SKM-1 (cell line): ENCODE data around the gene FER1L5.

Experiments
- DNase-seq: peaks from one replicate; lab custom pipeline; 2025; ENCODE audit not compliant: unreplicated experiment; lab: John Stamatoyannopoulos, UW

The FER1L5 gene

DNA sequence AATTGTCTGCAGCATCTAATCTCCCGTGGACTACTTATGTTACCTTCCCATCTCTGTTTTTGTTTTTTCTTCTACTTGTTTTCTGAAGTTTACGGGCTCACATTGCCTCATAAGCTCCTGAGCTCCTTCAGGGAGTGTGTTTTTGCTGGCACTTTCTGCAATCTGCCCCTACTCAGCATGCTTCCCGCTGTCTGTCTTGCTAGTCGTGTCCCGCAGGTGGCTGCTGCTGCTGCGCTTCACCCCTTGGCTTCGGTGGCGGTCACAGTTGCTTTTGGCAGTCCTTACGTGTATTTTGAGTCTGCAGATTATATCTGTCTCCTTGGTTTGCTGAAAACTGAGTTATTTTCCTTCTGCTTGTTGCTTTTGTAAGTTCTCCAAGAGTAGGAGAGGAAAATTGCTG is 37.3 kb downstream of the FER1L5 start:
- DNase-seq, result no peak

DNA sequence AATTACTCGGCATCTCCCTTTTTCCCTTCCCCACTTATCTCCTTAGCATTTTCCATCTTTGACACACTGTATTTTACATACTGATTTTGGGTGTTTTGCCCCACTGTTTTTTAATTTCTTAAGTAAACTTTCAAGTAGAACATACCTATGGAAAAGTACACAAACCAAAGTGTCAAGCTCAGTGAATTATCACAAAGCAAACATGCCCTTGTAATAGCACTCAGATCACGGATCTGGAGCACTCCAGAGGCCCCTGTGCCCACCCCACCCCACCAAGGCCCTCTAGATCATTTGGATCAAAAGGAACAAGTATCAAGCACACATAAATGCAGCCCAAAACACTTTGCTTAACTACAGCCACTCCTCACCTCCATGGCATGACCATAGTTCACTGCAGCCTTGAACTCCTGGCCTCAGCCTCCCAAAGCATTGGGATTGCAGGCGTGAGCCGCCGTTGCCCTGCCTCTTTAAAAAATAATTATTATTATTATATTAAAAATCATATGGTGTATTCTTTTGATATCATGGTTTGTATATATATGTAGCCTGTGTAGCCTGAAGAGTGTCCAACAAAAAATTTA is 38.1 kb downstream of the FER1L5 start:
- DNase-seq, result no peak

DNA sequence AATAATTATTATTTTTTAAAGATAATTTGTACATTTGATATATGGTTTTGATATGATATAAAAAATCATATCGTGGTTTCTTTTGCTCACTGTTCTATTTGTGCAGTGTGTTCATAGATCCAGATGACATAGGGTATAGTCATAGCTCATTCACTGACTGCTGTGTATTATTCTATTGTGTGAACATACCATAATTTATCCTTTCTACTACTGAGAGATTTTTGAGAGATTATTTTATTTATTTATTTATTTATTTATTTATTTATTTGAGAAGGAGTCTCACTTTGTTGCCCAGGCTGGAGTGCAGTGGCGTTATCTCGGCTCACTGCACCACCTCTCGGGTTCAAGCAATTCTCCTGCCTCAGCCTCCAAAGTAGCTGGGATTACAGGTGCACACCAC is 39.0 kb downstream of the FER1L5 start:
- DNase-seq, result no peak

DNA sequence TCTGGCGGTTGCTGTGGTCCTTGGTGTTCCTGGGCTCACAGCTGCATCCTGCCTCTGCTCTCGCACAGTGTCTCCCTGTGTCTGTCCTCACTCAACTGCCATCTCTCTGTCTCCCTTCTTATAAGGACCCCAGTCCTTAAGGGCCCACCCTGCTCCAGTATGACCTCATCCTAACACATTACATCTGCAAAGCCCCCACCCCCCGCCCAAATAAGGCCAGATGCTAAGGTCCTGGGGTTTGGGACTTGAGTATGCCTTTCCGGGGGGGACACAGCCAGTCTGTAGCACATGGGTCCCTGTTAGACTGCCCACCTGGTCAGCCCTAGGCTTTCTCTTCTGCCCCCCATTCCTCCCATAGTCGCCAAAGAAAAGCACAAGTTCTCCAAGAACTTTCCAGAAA is 40.7 kb downstream of the FER1L5 start:
- DNase-seq, result no peak

DNA sequence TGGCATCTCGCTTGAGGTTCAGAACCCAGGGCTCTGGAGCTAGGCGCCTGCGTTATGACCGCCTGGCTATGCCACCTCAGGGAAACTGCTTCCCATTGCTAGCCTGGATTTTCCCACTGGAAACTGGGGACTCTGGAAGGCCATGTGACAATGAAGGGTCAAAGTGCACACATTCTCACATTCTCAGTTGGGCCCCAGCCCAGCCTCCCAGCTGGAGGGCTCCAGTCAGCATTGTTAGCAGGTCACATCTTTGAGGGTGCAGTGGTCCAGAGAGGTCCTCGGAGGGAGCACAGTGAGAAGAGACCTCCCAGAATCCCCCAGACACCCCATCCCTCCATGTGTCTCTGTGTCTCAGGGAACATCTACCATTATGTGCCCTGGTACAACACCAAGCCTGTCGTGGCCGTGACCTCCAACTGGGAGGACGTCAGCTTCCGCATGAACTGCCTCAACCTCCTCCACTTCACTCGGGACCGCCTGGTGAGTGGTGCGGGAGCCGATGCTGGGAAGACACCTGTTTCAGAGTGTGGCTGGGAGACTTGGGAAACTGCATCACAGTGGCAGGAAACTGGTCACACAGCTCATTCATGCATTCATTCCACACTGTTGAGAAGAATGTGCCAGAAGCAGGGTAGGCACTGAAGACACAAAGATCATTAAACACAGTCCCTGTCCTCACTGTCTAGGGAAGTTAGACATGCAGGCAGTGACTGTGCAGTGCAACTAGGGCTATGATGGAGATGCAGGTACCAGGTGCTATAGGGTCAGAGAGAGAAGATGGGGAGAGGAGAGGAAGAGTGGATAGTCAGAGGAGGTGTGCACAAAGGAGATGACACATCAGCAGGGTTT is 41.6 kb downstream of the FER1L5 start:
- DNase-seq, result no peak

DNA sequence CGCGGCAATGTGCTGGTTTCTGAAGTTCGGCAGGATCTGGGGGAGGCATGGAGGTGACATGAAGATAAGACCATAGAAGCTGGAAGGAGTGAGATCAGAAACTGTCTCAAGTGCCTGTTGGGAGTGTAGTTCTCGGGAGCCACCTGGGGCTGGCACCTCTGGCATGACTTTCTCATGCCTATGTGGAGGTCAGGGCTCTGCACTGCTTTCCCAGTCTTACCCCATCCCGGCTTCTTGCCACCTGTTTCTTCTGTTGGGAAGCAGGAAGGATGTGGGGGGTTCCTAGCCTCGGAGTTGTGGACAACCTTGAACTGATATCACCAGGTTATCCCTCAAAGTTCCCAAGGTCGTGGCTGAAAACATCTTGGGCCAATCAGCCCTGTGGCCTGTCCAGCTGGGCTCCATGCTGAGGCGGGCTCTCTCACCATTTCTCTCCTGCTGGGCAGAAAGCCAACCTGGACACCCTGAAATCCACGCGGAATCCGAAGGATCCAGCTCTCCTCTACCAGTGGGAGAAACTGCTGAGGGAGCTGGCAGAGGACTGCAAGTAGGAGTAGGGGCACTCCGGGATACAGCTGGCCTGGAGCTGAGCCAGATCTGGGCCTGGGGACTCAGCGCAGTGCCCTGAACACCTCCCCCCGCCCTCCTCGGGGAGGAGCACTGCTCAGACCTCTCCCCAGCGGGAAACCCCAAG is 42.5 kb downstream of the FER1L5 start:
- no peak for DNase-seq

DNA sequence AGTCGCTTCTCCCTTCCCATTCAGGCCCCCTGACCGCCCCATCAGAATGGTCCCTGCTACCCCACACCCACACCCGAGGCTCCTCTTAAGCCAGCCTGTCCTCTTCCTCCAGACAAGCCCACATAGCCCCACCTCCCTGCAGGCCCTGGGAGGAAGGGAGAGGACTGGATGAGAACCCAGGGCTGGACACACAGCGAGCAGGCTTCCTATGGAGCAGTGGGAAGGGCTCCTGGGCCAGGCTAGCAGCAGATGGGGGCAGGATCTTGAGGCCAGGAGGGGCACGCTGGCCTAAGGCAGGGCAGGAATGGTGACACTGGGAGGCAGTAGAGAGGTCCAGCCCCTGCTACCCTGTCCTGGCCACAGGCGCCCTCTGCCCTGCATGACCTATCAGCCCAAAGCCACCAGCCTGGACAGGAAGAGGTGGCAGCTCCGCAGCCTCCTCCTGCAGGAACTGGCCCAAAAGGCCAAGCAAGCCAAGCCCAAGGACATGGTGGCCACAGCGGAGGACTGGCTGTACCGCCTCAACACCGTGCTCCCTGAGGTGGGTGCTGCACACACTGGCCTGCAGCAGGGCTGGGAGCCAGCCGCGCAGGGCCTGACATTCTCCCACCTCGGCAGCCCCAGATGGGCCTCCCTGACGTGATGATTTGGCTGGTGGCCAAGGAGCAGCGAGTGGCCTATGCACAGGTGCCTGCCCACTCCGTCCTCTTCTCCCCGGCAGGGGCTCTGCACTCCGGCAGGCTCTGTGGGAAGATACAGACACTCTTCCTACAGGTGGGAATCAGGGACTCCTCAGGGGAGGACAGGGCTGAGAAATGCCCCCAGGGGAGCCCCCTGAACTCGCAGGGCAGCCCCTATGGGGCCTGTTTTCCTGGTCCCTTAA is 43.3 kb downstream of the FER1L5 start:
- no peak for DNase-seq

DNA sequence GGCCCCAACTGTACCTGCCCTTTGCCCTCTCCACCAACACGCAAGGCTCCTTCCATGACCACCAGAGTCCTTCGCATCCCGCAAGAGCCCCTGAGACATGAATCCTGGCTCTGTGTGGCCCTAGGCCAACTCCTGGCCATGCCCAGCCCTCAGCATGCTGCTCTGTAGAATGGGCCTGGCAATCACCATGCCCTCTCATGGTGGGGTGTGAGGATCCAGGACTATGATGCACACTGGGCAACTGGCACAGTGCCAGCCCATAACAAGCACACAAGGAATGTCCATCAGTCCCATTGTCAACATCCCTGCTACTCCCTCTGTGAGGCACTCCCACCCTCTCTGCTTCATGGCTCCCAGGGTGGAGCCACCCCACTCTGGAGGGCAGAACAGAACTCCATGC is 44.7 kb downstream of the FER1L5 start:
- no peak for DNase-seq

DNA sequence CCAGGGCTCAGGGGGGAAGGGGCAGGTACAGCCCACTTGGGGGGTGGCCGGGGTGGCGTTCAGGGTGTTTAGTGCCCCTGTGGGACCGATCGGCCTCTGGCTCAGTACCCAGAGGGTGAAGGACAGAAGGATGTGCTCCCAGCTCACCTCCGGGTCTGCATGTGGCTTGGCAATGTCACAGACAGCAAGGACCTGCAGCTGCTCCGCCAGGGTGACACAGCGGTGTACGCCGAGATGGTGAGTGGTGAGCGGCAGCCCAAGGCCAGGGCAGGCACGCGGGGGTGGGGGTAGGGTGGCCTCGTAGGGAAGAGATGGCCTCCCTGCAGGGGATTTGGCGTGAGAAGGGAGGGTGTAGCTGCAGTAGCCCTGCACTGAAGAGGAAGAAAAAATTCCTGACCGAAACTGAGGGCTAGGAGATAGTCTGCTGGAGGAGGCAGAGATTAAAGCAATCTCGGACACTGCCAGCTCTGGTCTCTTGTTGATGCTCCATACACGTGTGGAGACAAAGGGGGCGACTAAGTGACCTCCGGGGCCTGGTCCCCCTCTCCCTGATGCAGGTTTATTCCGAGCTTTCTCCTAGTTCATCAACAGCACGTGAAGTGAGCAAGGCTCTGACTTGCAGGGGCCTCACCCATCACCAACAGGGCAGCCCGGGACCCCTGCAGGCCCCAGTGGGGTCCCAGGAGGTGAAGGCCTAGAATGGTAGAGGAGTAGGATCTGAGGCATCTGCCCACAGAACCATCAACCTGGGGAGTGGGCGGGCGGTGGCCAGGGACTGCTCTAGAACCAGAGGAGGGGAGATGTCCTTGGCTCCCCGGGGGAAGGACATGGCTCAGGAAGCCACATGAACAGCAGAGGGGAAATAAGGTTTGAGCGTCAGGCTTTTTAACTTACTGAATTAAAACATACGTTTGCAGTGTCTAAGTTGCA is 45.4 kb downstream of the FER1L5 start:
- DNase-seq, result no peak

DNA sequence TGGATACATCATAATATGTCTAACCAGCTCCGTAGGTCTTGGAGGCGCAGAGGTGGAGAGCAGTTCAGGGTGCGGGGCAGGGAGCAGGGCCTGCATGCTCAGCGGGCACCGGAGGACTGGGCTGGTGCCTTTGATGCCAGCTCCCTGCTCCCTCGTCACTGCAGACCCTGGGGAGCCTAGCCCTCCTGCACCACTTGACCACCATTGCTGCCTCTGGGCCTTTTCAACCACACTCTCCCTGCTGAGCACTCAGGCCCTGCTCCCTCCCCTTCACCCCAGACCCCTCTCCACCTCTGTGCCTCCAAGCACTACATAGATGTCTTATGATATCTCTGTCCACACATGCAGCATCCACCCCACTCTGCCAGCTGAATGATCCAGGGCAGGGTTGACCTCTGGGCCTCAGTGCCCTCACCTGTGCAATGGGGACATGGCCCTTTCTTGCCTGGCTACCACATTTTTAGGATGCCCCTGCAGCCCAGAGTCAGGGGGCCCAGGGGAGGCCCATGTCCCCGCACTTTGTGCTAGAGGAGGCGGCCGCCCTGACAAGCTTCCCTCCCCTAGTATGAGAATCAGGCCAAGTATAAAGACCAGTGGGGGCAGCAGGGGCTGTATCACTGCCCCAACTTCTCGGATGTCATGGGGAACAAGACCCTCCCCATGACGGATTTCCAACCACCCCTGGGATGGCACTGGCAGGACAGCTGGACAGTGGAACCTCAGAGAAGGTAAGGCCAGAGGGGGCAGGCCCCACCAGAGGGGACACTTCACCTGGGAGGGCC is 46.3 kb downstream of the FER1L5 start:
- no peak for DNase-seq

DNA sequence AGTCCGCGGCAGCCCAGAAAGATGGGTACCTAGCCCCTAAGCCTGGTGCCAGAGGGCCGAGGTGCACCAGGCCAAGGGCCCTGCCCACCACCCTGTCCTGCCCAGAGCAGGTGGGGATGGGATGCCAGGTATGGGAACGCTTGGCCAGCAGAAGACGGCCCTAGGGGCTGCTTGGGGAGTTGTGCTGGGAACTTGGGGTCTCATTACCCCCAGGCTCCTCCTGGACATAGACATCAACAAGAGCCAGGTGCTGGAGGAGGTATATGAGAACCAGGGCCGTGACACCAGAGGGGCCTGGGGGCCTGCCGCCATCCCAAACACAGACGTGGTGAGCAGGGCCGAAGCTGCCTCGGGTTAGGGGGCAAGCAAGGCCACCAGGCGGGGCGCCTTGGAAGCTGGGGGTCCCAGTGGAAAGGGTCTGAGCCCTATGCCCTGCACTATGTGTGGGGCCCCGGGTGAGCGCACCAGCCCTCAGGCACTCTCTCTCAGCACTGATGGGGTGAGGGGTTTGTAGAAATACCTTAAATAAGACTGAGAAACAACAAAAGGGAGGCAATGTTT is 46.9 kb downstream of the FER1L5 start:
- no peak for DNase-seq

DNA sequence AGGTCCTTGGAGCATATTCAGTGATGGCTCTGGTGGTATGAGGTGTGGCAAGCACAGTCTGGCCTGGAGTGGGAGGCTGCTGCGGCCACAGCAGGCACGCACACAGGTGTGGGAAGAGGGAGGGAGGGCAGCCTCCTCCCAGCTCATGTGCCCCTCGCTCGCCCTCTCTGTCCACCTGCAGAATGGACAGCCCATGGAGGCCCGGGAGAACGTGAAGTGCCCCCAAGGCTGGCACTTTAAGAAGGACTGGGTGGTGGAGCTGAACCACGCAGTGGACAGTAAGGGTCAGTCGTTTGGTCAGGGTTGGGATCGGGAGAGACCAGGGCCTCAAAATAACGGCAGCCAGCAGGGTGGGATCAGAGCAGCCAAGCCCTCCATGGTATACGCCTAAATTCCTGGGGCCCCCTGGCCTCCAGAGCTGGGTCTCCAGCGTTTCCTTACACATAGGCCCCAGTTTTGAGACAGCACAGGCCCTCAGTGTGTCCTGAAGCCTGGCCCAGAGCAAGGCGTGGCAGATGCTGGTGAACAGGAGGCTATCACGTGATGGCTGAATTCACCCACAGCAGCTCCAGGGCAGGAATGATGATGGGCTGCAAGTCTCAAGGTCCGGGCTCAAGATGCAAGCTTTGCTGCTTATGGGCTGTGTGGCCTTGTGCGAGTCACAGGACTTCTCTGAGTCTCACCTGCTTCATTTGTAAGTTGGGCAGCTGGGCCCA is 47.9 kb downstream of the FER1L5 start:
- DNase-seq, result no peak

DNA sequence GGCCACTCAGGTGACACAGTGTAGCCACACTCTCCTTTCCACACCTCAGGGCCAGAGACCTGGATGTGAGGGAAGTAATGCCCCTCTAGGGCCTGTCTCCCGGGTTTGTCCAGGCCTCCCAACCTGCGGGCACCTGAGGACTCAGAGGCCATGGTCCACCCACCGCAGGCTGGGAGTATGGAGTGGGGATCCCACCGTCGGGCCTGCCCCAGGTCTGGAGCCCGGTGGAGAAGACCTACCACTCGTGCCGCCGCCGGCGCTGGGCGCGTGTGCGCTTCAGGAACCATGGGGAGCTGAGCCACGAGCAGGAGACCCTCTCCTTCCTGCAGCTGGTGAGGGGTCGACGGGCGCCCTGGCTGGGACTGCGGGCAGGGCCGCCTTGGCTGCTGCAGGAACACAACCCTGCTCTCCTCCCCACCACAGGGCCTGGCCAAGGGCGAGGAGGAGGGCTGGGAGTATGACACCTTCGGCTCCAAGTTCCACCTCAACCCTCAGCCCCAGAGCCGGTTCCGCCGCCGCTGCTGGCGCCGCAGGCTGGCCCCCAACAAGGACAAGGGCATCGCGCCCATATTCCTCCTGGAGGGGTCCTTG is 48.6 kb downstream of the FER1L5 start:
- no peak for DNase-seq

DNA sequence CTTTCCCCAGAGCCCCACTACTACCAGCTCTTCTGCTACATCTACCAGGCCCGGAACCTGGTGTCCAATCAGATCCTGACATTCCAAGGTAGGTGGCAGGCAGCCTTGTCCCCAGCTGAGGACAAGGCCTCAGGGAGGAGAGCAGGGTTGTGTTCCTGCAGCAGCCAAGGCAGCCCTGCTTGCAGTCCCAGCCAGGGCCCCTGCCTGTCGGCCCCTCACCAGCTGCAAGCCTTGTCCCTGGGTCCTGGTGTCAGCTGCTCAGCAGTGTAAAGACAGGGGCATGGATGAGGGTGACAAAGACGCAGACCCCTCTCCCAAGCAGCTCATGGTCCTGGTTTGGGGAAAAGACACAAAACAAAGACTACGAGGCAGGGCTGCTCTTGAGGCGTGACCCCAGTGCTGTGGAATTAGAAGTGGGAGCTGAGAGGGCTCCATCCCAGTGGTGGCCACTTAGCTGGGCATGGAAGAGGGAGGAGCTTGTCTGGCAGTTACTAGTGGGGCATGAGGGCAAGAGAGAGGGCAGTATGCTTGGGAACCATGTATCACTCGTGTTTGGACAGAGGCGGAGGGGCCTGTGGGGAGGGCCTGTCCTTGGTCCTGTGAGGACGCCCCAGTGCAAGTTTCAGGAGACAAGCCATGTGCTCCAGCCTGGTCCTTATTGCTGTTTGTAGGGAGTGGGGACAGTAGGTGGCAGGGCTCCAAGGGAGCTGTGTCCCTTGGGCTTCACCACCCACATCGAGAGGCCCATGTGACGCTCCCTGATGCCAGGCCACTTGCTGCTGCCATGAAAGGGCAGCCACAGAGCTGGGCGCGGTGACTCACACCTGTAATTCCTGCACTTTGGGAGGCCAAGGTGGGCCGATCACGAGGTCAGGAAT is 49.8 kb downstream of the FER1L5 start:
- no peak for DNase-seq

DNA sequence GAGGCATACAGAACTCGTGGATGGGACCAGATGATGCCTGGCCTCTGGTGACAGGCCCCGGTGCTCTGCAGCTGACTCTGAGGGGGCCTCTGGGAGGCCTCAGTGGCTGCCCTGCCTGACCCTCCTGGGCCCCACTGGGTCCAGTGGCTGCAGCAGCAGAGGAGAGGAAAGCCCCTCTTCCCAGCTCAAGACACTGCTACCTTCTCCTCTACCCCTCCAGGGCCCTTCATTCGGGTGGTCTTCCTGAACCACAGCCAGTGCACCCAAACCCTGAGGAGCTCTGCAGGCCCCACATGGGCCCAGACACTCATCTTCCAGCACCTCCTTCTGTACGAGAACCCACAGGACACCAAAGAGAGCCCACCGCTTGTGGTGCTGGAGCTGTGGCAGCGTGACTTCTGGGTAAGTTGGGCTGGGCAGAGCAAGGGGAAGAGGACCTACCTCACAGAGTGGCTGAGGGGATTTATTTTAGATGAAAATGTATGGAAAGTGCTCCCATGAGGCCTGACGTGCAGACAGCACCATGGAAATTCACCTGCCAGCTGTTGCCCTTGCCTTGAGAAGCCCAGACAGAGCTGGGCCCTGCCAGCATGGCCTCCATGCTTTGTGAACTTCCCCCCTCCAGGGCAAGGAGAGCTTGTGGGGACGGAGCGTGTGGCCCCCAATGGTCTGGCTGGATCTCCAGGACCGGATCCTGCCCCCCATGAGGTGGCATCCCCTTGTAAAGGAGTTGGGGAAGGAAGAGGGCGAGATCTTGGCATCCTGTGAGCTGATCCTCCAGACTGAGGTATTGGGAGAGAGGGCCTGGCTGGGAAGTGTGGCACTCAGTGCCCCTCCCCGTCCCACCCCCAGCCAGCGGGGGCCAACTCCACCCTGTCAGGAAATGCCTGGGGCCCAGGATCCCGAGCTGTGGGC is 51.0 kb downstream of the FER1L5 start:
- no peak for DNase-seq

DNA sequence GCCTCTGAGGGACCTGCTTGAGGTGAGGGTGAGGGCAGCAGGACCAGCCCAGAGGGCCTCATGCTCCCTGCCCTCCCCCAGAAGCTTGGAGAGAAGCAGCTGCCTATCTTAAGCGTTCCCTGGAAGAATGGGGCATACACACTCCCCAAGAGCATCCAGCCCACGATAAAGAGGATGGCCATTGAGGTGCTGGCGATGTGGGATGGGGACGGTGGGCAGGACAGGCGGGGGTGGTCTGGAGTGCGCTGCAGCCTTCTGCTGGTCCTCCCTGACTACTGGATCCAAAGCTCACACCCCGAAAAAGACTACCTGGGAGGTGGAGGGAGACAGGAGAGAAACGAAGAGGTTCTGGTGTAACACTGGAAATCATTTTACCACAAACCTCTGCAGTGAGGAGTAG is 51.7 kb downstream of the FER1L5 start:
- DNase-seq, result no peak
